NT2/D1 (cell line): ENCODE measurements around the gene GATM.

Source experiments
- SUZ12 ChIP-seq: IDR thresholded peaks from 2 replicates; pipeline ENCODE4 v1.6.1; 2011; ENCODE audit not compliant: insufficient read length, insufficient read depth; ENCODE audit errors: extremely low read depth
- YY1 ChIP-seq: IDR thresholded peaks from 2 replicates; pipeline ENCODE4 v1.6.1; 2011; ENCODE audit not compliant: insufficient read length, insufficient read depth
- ZNF274 ChIP-seq: IDR thresholded peaks from 2 replicates; pipeline ENCODE4 v1.6.1; 2011; ENCODE audit warnings: mild to moderate bottlenecking, low read depth, low read length

DNA sequence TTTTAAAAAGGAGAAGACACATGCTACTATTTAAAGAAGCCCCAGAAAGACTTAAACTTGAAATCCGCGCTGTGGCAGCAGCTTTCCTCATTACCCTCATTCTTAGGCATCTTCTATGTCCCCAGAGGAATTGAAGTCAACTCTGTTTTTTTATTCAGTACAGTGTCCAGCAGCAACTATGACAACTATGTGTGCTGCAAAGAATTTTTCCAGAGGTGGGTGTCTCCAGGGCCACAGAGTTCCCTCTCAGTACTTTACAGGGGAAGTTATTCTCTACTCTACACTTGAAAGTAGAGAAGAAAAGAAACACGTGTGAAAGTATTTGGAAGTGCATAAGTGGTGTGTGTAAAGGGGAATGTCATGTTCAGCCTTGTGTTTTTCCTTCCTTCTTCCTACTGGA is 32.0 kb downstream of the GATM start:
- TF ChIP-seq YY1 (no peak), SUZ12 (no peak), ZNF274 (no peak)
